GM10248 (cell line): ENCODE data around the gene KCNAB3.

Experiments used
- CTCF ChIA-PET: fragments of 300-600 bp; sonication (Branson Sonifier 250); formaldehyde crosslinking; extraction: SDS; loops from one replicate; lab custom pipeline; 2021; ENCODE audit warnings: antibody characterized with exemption; lab: Yijun Ruan, JAX
- POLR2A ChIA-PET: fragments of 350-650 bp; sonication (Branson Sonifier 250); formaldehyde crosslinking; extraction: SDS; loops from one replicate; lab custom pipeline; 2020; ENCODE audit warnings: antibody characterized with exemption; lab: Yijun Ruan, JAX
- DNase-seq: peaks from one replicate; pipeline ENCODE4 v3.0.0; 2012; ENCODE audit errors: extremely low spot score
- CTCF ChIP-seq: IDR thresholded peaks from 2 replicates; pipeline ENCODE4 v1.5.1; 2012; ENCODE audit warnings: mild to moderate bottlenecking, low read depth; ENCODE audit errors: extremely low read depth, missing control alignments, control extremely low read depth

Gene KCNAB3

DNA sequence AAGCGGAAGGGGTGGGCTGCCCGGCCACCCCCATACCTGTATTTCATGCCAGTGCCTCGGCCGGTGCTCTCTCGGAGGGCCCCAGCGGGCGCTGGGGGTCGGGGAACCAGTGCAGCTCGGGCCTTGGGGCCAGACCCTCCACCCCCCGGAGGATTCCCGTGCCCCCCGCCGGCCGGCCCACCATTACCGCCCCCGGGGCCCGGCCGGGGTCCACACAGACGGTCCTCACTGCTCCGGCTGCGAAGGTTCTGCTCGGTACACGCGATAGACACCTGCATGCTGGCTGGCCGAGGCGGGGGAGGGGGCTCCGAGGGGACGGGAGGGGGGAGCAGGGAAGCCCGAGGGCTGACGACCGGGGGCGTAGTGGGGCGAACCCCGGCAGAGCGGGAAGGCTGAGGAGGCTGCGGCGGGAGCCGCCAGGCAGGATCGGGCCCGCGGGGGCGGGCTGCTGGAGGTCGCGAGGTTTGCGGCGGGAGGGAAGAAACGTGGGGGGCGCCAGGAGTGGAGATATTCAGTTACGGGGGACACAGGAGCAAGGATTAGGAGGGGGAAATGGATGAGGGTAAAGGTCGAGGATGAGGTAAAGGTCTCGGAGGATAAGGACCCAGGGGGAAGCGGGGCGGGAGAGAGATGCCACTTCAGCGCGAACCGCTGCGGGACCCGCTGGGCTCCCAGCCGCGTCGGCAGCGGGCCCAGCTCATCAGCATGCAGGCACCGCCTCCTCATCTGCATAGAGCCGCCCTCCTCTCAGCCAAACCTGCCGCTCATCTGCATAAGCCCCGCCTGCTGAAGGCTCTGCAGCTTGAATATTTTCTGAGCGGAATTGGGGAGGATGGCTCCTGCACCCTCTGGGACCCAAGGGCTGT is at the start of gene KCNAB3:
KCNAB3 (minus strand) TSS at position 699 of the 866 bp plus-strand sequence; CDS start at position 278, 421 bp downstream.
- ChIA-PET POLR2A (interaction anchor here (0.5 kb wide), 1 partner anchor 17 kb away, joined by 4 read pairs; no protein-coding TSS in a partner anchor), CTCF (interaction anchor here (1.2 to 10.4 kb wide), 3 partner anchors 10 to 112 kb away, joined by 5 to 107 read pairs (median 77); partner anchors contain the start of gene RNF227)
- no peak for TF ChIP-seq CTCF
- DNase-seq, result peak; percentile 76

- CTCF ChIA-PET, result interaction anchor here (0.6 to 1.4 kb wide), 3 partner anchors 15 to 40 kb away, joined by 3 read pairs; no protein-coding TSS in a partner anchor
- POLR2A ChIA-PET, result interaction anchor here (0.6 kb wide), 1 partner anchor 1237 kb away, joined by 3 read pairs; no protein-coding TSS in a partner anchor
- no peak for TF ChIP-seq CTCF
- DNase-seq, result no peak
Observed at GRCh38 chr17:7977805-7978204, 48.1 kb upstream of the KCNAB3 start.

GRCh38 chr17:7977039-7977438 is 47.4 kb upstream of the KCNAB3 start:
- ChIA-PET POLR2A (no interaction called here), CTCF (interaction anchor here (1.1 kb wide), 1 partner anchor 8 kb away, joined by 3 read pairs; no protein-coding TSS in a partner anchor)
- no peak for DNase-seq
- TF ChIP-seq CTCF, result no peak

DNA sequence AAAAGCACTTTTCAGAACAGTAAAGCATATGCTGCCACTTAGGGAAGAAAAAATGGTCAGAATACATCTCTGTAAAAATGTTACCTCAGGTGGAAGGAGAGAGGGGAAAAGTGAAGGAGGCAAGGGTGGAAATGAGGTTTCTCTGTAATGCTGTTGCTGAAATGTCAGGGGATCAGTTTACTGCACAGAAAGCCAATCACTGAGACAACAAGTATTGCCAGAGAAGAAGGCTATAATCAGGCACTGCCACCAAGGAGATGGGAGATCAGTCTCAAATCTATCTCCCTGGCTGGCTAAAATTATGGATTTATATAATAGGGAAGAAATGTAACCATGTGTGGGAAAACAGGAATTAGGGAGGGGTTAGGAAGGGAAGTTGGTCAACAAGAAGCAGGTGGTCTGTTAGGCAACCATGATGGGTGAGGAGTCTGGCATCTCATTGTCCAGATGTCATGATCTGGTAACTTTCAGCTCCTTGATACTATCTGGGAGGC is 45.0 kb upstream of the KCNAB3 start:
- TF ChIP-seq CTCF, result no peak
- ChIA-PET POLR2A (no interaction called here), CTCF (interaction anchor here (1.2 to 6.9 kb wide), 3 partner anchors 8 to 62 kb away, joined by 3 to 51 read pairs (median 3); no protein-coding TSS in a partner anchor)
- no peak for DNase-seq

DNA sequence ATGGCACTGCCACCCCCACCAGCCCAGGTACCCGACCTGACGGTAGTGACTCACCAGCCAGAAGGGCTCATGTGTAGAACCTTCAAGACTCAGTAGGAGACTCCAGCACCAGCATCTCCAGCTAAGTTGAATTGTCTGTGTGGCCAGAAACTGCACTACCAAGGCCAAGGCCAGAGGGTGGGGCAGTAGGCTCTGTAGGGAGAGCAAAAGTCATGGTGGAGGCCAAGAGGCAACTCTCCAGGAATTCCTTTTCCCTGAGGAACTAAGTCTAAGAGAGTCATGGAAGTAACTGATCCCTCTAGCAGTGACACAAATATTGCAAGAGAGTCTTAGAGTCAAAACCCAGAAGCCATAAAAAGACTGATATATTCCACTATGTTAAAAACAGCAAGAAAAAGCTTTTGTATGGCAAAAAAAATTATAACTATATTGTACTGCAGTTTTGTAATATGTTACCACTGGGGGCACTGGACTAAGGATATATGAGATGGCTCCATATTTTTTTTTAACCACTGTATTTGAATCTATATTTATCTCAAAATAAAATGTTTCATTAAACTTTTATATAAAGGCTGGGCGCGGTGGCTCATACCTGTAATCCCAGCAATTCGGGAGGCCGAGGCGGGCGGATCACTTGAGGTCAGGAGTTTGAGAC is 42.6 kb upstream of the KCNAB3 start:
- ChIA-PET CTCF (interaction anchor here (1.0 to 6.9 kb wide), 4 partner anchors 11 to 102 kb away, joined by 3 to 51 read pairs (median 4); no protein-coding TSS in a partner anchor), POLR2A (no interaction called here)
- DNase-seq, result no peak
- no peak for TF ChIP-seq CTCF

DNA sequence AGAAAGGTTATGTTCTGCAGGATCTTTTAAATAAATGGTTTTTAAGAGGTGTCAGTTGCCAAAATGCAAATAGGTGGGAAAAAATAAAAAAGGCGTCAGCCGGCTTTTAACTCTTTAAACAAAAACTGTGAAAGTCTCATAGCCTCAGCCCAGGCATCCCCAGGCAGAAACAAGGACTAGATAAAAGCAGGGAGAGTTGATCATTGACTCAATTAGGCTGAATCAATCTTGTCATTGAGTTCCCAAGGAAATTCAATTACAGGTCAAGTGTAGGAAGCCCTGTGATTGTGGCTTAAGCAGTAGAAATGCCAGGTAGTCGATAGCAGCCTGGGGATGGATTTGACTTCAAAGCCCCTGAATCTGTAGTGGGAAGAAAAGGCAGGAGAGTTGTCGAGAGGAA is 42.0 kb upstream of the KCNAB3 start:
- CTCF ChIA-PET, result interaction anchor here (0.7 to 6.9 kb wide), 3 partner anchors 16 to 60 kb away, joined by 3 to 51 read pairs (median 3); no protein-coding TSS in a partner anchor
- POLR2A ChIA-PET, result no interaction called here
- no peak for TF ChIP-seq CTCF
- no peak for DNase-seq
